Measurements from ENCODE around the gene DLEC1.

The DLEC1 gene

GRCh38 chr3:38111696-38112377, 72.8 kb downstream of the DLEC1 start:
- H3K27me3 ChIP-seq (ENCODE audit: insufficient read depth, low read depth), result no peaks in the 10 kb centered on the region
- H3K4me2 ChIP-seq, result no peak overlapping the region
- H2AFZ ChIP-seq (ENCODE audit: low read depth), result no peak overlapping the region
- H3K4me1 ChIP-seq (ENCODE audit: low read depth, poor library complexity, severe bottlenecking), result no peaks in the 10 kb centered on the region
- no peaks in the 10 kb centered on the region for H3K36me3 ChIP-seq (ENCODE audit: insufficient read depth)
- H3K4me3 ChIP-seq (IDR thresholded peaks at IDR 0.05; ENCODE audit: insufficient read depth, low read depth, low read length), result no peak overlapping the region
- no peak for TF ChIP-seq CTCF (conservative IDR thresholded peaks at IDR 0.05; ENCODE audit: low read depth, low read length)
- no peaks in the 10 kb centered on the region for H4K20me1 ChIP-seq (ENCODE audit: insufficient read depth)
- no peak overlapping the region for H3K27ac ChIP-seq
- no peak overlapping the region for H3K9ac ChIP-seq
- H3K79me2 ChIP-seq (ENCODE audit: insufficient read depth, low read depth), result no peaks in the 10 kb centered on the region

- Histone ChIP-seq H3K4me1 (ENCODE audit: low read depth, poor library complexity, severe bottlenecking) (no peaks in the 10 kb centered on the region), H4K20me1 (ENCODE audit: insufficient read depth) (no peaks in the 10 kb centered on the region), H3K36me3 (ENCODE audit: insufficient read depth) (no peaks in the 10 kb centered on the region), H3K27me3 (ENCODE audit: insufficient read depth, low read depth) (no peaks in the 10 kb centered on the region), H3K27ac (no peak overlapping the region), H3K4me3 (IDR thresholded peaks at IDR 0.05; ENCODE audit: insufficient read depth, low read depth, low read length) (no peak overlapping the region), H3K79me2 (ENCODE audit: insufficient read depth, low read depth) (no peaks in the 10 kb centered on the region), H2AFZ (ENCODE audit: low read depth) (no peak overlapping the region), H3K9ac (no peak overlapping the region), H3K4me2 (no peak overlapping the region)
- TF ChIP-seq CTCF (conservative IDR thresholded peaks at IDR 0.05; ENCODE audit: low read depth, low read length), result no peak
Observed at GRCh38 chr3:38112378-38112761, 73.4 kb downstream of the DLEC1 start.

- Histone ChIP-seq H3K27me3 (ENCODE audit: insufficient read depth, low read depth) (no peaks in the 10 kb centered on the region), H3K27ac (no peak overlapping the region), H3K4me2 (no peak overlapping the region), H3K4me3 (IDR thresholded peaks at IDR 0.05; ENCODE audit: insufficient read depth, low read depth, low read length) (no peak overlapping the region), H4K20me1 (ENCODE audit: insufficient read depth) (no peaks in the 10 kb centered on the region), H3K4me1 (ENCODE audit: low read depth, poor library complexity, severe bottlenecking) (no peaks in the 10 kb centered on the region), H3K79me2 (ENCODE audit: insufficient read depth, low read depth) (no peaks in the 10 kb centered on the region), H3K9ac (no peak overlapping the region), H3K36me3 (ENCODE audit: insufficient read depth) (no peaks in the 10 kb centered on the region), H2AFZ (ENCODE audit: low read depth) (no peak overlapping the region)
- TF ChIP-seq CTCF (conservative IDR thresholded peaks at IDR 0.05; ENCODE audit: low read depth, low read length), result no peak
Observed at GRCh38 chr3:38114052-38114874, 75.3 kb downstream of the DLEC1 start.

GRCh38 chr3:38114875-38115644, 76.1 kb downstream of the DLEC1 start:
- H3K27me3 ChIP-seq (ENCODE audit: insufficient read depth, low read depth), result no peaks in the 10 kb centered on the region
- no peak overlapping the region for H3K27ac ChIP-seq
- no peaks in the 10 kb centered on the region for H4K20me1 ChIP-seq (ENCODE audit: insufficient read depth)
- H3K9ac ChIP-seq, result no peak overlapping the region
- no peak overlapping the region for H3K4me3 ChIP-seq (IDR thresholded peaks at IDR 0.05; ENCODE audit: insufficient read depth, low read depth, low read length)
- no peaks in the 10 kb centered on the region for H3K4me1 ChIP-seq (ENCODE audit: low read depth, poor library complexity, severe bottlenecking)
- no peak overlapping the region for H2AFZ ChIP-seq (ENCODE audit: low read depth)
- no peaks in the 10 kb centered on the region for H3K79me2 ChIP-seq (ENCODE audit: insufficient read depth, low read depth)
- TF ChIP-seq CTCF (conservative IDR thresholded peaks at IDR 0.05; ENCODE audit: low read depth, low read length), result no peak
- H3K36me3 ChIP-seq (ENCODE audit: insufficient read depth), result no peaks in the 10 kb centered on the region
- H3K4me2 ChIP-seq, result no peak overlapping the region

All from KMS-11 (cell line).